NCI-H2227 treated with DMSO at 0.1 percent for 48 hours (cell line): ENCODE data around the gene IL20.

Source experiments
- DNase-seq: peaks from one replicate; lab custom pipeline; 2025; lab: John Stamatoyannopoulos, UW

The IL20 gene

DNA sequence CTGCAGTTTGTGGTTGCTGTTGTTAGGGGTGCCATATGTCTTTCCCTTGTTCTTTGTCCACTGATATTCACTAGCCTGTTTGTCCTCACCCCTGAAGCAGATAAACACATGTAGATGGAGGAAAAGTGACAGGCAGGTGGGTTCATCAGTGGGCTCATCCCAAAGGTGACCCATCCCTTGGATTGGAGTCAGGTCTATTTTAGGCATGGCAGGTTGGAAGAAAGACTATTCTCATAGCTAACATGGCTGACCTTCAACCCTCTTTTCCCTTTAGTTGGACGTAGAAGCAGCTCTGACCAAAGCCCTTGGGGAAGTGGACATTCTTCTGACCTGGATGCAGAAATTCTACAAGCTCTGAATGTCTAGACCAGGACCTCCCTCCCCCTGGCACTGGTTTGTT, 37.3 kb downstream of the IL20 start:
- no peak for DNase-seq

DNA sequence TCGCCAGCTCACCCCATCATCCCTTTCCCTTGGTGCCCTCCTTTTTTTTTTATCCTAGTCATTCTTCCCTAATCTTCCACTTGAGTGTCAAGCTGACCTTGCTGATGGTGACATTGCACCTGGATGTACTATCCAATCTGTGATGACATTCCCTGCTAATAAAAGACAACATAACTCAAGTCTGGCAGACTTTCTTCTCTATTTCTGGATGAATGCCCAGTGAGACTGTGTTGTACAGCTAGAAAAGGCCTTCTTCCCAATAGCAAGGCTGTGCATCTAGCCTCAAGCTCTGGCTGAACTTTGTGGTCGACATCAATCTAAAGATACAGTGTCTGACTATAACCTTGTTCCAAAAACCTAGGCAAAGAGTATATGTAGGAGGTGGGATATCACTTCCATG, 38.3 kb downstream of the IL20 start:
- no peak for DNase-seq

DNA sequence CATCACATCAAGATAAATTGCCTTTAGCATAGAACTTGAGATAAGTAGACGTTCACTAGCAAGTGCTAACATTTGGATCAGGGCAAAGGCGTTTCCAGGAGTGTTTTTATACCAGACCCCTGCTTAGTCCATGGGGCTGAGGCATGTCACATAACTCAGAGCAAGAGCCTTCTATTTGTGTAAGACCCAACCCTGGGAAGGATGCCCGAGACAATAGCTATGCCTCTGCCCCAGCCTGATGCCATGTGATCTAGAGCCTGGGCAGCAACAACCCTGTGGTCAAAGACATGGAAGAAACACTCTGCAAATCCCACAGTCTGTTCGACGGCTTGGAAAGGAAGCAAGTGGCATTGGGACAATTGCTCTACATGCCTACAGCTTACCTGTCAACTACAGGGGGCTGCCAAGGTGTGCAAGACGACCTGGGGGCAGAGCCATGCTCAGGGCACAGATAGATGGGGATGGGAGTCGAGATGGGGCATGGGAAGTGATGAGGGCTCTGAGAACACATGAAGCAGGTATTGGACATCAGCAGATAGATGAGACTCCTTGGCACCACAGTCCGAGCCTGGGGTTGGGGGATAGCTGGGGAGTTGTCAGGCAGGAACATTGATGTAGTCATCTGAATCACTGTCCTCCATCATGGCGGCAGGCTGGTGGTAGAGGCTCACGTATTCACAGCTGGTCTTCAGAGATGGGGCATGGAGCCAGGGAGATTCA, 39.2 kb downstream of the IL20 start:
- no peak for DNase-seq

DNA sequence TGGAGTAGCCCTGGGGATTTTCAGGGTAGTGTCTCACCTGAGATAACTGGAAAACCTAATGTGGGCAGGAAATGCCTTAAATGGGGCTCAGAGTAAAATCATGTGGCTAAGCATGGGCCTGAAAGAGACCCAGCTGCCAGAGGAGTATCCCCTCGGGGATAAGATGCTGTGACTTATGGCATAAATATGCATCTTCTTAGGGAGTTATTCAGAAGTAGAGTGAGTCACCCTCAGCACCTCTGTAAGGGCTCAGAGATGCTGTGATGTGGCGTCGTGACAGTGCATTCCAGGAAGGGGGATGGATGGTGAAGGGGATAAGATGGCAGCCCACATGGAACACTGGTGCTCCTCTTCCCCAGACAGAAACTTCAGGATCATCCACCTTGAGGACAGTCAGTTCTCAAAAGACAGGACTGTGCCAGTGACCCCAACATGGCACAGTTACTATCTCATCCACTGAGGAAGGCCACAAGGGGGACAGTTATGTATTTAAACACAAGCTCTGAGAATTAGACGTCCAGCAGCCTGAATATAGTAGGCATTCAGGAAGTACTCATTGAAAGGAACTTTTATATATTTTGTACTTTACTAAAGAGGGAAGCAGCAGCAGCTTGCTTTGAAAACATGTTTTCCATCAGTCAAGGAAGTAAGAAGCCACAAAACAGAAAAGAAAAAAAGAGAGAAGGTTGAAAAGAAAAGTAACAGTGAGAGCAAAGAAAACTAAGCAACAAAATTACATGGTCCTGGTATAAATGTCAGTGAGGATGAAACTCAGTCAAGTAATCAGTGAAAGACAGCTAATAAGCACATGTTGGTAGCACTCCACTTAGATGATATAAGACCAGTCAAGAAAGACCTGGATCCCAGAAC, 40.1 kb downstream of the IL20 start:
- DNase-seq: no peak

DNA sequence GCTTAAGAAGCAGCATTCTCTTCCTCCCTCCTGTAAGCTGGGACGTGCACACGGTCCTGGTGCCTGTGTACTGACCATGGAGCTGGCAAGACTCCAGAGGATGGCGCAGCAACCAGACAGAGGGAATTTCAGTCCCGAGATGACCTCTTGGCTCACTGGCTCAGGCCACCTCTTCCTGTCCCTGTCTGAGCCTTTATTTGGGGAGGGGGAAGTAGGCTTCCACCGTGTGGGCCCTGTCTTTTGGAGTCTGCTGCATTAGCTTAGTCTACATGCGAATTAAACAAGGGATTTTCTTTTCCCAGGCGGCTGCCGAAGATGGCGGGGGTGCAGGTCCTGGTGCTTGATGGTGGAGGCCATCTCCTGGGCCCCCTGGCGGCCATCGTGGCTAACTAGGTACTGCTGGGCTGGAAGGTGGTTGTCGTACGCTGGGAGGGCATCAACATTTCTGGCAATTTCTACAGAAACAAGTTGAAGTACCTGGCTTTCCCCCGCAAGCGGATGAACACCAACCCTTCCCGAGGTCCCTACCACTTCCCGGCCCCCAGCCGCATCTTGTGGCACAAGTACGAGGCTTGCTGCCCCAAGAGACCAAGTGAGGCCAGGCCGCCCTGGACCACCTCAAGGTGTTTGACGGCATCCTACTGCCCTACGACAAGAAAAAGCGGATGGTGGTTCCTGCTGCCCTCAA, 42.0 kb downstream of the IL20 start:
- no peak for DNase-seq

DNA sequence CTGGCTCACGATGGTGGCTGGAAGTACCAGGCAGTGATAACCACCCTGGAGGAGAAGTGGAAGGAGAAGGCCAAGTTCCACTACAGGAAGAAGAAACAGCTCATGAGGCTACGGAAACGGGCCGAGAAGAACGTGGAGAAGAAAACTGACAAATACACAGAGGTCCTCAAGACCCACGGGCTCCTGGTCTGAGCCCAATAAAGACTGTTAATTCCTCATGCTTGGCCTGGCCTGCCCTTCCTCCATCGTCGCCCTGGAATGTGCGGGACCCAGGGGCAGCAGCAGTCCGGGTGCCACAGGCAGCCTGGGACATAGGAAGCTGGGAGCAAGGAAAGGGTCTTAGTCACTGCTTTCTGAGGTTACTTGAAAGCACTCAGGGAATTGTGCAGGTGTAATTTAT, 42.6 kb downstream of the IL20 start:
- no peak for DNase-seq

DNA sequence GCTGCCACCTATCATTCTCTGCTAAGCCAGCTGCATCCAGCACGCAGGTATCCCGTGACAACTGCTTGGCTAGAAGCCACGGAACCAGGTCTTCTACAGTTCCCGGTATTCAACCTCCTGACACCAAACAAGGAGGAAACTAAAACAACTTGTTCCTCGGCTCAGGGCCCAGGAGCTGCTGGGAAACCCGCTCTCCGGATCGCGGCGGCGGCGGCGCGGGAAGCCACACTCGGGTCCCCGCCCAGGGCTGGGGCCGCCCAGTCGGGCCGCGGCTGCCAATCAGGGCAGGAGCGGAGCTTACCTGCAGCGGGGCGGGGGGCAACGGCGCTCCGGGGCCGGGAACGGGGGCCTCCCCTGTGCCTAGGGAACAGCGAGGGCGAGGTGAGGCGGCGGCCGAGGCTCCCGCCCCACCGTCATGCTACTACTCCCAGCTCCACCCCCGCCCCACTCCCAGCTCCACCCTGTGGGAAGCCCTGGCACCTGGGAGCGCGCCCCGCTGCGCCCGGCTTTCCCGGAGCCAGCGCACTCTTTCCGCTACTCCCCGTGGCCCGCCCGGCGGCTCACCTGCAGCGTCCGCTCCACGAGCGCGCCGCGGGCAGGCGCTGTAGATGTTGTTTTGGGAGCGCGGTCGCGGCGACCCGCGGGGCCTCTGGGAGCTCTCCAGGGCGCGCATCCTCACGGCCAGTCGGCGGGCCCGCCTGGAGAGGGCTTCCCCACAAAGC, 43.9 kb downstream of the IL20 start:
- DNase-seq: peak; percentile 6

DNA sequence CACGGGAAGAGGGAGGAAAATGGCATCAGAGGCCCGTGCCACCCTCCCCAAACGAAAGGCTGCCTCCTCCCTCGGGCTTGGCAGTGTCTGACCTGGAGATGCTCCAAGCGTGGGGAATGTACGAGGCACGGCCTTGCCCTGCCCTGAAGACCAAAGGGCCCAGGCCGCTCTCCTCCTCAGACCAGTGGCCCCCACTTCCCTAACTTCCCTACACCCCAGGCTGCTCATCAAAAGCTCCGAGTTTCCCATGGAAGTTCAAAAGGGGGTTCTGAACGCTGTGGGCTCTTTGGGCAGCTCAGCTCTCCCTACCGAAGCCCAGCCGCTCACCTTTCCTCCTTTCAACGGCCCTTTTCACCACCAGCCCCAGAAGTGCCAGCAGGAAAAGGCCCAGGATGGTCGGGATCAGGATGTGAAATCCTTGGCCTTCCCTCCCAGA, 44.5 kb downstream of the IL20 start:
- no peak for DNase-seq

DNA sequence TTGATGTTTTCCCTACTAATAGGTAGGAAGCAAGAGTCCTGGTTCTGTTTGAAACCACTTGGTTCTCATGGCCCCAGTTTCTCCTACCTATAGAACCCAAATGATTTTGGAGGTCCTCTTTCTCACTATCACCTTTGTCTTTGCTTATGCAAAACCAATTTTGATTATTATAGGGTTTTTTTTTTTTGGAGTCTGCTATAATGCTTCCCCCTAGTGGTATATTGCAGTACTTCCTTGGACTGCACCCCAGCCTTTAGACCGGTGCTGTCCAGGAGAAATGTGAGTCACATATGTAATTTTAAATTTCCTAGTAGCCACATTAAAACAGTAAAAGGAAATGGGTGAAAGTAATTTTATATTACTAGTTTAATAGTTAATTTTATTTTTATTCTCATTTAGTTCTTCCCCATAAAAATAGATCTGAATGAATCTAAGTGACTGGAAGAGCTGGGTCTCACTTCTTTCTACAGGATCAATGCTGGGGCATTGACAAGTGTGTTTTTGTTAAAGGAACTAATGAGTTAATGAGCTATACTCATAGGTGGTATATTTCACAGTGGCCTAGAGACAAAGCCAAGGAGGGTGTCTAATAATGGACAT, 45.7 kb downstream of the IL20 start:
- peak; percentile 47 for DNase-seq

DNA sequence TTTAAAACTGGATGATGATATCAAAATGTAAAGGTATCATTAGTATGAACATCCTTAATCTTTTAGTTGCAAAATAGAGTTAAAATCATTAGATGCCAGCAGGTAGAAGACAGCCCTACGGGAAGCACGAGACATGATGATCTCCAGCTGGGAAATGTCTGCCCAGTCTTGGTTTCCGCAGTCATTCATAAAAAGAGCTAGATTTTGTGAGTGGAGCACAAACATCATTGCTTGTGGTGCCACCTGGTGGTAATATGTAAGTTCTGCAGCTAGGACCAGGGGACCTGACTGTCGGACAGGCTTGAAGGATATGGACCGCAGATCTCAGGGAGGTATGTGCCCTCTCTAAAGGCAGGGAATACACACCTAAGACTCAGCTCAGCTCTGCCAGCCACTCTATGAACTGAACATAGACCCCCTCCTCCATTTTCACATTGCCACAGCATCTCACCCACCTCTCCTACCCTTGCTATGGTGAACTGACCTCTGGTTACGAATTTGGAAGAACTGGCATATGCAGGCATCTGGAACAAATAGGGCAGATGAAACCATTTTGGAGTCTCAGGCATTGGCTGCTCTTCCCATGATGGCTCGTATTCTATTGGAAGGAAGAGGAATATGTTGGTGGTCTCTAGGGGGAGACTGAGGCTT, 47.1 kb downstream of the IL20 start:
- peak; percentile 76 for DNase-seq

DNA sequence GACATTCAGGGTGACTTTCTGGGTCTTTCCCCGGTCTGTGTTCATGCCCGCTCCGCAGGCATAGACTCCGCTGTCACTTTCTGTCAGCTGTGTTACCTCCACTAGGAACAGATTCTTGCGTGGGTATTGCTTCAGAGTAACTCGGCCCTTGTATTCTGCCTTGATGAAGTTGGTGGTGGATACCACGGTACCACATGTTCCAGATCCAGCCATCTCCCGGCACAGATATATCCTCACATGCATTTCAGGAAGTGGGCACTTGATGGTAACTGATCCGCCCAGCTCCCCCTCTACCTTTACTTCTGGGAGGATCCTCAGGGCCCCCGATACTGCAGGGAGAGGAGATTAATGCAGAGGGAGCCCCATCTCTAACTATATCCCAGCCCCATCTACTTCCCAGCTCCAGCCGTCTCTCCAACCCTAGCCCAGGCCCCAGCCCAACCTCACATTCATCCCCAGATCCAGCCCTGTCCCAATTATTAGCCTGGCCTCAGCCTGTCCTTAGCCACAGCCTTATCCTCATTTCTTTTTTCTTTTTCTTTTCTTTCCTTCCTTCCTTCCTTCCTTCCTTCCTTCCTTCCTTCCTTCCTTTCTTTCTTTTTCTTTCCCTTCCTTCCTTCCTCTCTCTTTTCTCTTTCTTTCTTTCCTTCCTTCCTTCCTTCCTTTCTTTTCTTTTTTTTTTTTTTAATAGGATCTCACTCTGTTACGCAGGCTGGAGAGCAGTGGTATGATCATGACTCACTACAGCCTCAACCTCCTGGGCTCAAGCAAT, 48.5 kb downstream of the IL20 start:
- no peak for DNase-seq

DNA sequence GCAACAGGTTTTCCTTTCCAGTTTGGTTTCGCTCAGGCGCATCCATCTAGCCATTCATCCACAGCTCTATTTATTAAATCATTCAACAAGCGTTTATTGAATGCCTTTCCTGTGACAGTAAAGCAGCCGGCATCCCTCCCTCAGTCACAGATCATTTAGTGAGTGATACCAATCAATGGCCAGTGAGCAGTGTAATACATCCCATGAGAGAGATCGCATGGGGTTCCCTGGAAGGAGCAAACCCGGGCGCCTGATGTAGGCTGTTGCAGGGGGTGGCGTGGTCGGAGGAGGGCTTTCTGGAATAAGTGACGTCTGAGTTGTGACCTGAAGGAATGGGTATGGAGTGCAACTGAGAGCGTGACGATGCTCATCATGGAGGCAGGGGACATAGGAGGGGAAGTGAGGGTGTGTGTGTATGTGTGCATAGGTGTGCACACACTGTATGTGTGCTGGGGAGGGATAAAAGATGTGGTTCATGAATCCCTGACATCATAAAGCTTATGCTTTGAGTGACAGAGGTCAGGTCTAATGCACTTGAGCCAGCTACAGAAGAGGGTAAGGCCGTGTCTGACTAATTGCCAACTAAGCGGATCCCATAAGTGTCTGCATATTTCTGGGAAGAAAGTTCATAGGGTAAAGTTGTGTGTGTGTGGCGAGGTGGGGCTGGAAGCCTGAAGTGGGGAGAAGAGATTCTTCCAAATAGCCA, 49.8 kb downstream of the IL20 start:
- no peak for DNase-seq

DNA sequence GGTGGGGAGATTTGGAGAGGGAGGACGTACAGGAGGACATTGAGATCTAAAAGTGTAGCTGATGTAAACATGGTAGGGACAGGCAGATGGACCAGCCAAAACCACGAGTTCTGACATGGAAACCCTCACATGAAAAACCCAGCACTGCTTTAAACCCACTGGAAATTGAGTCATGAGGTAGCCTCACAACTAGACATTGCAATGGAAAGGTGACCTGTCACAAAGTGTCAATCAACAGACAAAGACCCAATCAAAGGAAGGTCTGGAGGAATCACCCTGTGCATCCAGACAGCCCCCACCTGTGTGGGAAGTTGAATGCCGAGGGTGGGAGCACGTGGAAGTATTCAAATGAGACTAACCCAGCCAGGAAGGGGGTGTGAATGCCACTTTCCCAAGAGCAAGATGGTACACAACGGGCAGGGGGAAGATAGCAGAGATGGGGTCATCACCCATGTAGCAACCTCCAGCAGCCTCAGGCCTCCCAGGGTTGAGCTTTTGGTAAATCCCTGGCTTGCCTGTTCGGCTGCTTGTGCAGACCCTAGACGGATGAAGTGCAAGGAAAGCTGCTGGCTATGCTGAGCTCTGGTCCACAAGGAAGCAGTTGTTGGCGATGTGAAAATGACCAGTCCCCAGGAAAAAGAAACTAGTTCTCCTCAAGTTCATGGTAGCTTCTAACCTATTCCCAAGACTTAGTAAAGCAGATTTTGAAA, 50.7 kb downstream of the IL20 start:
- no peak for DNase-seq

DNA sequence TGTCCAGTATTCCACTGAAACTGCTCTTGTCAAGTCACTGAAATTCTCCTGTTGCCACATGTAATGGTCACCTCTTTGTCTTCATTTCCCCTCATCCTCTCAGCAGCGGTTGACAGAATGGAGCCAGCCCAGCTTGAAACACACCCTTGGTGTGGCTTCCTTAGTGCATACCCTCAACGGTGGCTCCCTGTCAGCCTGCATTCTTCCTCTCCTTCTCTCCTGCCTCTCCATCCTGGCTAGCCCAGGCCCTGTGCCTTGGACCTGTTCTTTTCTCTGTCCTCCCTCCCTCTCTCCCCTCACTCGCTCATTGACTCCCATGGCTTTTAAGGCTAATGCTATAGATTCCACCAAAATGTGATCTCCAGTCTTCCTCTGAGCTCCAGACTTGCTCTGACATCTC, 52.7 kb downstream of the IL20 start:
- no peak for DNase-seq
